ENCODE data around the gene GNLY. TPM values are rescaled to one million over a fixed set of nuclear protein-coding genes. Genes with fewer than 3 reads are reported as not detected.

The GNLY gene
- polyA plus RNA-seq, 1 of the 3 experiments (the other 2 are of a cell fraction) = not detected

DNA sequence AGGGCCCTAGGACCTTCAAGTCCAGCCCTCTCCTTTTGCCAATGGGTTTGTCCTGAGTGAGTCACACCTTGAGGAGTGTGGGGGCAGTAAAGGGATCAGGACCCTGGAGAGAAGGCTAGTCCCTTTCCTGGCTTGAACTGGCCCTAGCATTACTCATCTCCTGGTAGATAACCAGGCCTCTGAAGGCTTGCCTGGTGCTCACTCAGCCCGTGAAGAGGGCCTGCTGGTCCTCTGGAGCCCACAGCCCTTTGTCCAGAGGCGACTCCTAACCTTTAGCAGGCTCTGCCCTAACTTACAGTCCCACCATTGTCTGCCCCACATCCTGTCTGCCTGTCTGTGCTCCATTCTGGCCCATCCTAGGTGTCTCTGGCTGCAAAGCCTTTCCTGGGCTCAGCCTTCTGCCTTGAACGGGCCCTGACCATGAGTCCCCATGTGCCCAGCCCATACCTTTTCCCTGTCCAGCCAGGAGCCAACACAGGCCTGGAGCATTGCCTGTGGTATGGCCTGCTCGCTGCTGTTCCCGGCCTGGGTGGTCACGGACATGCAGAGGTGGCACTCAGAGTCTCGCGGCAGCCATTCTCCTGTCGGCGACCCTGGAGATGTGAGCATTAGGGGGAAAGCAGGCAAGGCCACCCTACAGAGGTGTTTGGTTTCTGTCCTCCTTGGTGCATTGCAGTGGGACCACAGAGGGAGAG, 31.1 kb upstream of the GNLY start:
- 88% methylated on average over 10 of the region's 10 CpGs for WGBS (ENCODE audit: low lambda C conversion rate)

More for the DNA sequence above, 31.1 kb upstream of the GNLY start:
- Histone ChIP-seq H3K79me2 (ENCODE audit: insufficient read depth) (no peaks in the 10 kb centered on the region), H2AFZ (ENCODE audit: low read depth) (no peak overlapping the region), H3K9ac (no peak overlapping the region), H3K4me3 (ENCODE audit: low read depth in 2 of 2, low read length in 1 of 2) (no peak overlapping the region), H4K20me1 (ENCODE audit: insufficient read depth) (0 out of 2 replicates have a peak, but pooled peaks cover 6% of the 10 kb centered on the region), H3K36me3 (replicated peaks in 1 of 2; ENCODE audit: control insufficient read depth in 1 of 2, insufficient read depth in 2 of 2, low read length in 1 of 2) (no peaks in the 10 kb centered on the region), H3F3A (replicated peaks; ENCODE audit: insufficient read depth) (no peaks in the 10 kb centered on the region), H3K4me1 (ENCODE audit: control insufficient read depth in 1 of 2, insufficient read depth in 2 of 2, low read depth in 1 of 2, low read length in 1 of 2) (peaks cover 0 to 2% of the 10 kb centered on the region in 2 experiments; a peak in 1 of 4 replicates), H3K27me3 (ENCODE audit: insufficient read depth) (no peaks in the 10 kb centered on the region), H3K27ac (ENCODE audit: low read depth in 2 of 2, low read length in 1 of 2) (no peak overlapping the region), H3K9me2 (no peaks in the 10 kb centered on the region), H3K4me2 (no peak overlapping the region), H3K9me3 (no peaks in the 10 kb centered on the region)
- ChIA-PET CTCF (interaction anchor here (1.1 to 4.5 kb wide), 5 partner anchors 16 to 151 kb away, joined by 3 to 24 read pairs (median 4); no protein-coding TSS in a partner anchor), POLR2A (no interaction called here)
- DNase-seq = peak; percentile 32
- TF ChIP-seq SIN3A (IDR thresholded peaks at IDR 0.05; ENCODE audit: borderline replicate concordance, low read depth, low read length) = 0 out of 2 replicates have a peak, but pooled peaks have one; percentile 23
- TF ChIP-seq, protein P1, sequence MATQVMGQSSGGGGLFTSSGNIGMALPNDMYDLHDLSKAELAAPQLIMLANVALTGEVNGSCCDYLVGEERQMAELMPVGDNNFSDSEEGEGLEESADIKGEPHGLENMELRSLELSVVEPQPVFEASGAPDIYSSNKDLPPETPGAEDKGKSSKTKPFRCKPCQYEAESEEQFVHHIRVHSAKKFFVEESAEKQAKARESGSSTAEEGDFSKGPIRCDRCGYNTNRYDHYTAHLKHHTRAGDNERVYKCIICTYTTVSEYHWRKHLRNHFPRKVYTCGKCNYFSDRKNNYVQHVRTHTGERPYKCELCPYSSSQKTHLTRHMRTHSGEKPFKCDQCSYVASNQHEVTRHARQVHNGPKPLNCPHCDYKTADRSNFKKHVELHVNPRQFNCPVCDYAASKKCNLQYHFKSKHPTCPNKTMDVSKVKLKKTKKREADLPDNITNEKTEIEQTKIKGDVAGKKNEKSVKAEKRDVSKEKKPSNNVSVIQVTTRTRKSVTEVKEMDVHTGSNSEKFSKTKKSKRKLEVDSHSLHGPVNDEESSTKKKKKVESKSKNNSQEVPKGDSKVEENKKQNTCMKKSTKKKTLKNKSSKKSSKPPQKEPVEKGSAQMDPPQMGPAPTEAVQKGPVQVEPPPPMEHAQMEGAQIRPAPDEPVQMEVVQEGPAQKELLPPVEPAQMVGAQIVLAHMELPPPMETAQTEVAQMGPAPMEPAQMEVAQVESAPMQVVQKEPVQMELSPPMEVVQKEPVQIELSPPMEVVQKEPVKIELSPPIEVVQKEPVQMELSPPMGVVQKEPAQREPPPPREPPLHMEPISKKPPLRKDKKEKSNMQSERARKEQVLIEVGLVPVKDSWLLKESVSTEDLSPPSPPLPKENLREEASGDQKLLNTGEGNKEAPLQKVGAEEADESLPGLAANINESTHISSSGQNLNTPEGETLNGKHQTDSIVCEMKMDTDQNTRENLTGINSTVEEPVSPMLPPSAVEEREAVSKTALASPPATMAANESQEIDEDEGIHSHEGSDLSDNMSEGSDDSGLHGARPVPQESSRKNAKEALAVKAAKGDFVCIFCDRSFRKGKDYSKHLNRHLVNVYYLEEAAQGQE (IDR thresholded peaks at IDR 0.05; ENCODE audit: low read depth, low read length) = peak; percentile 97
- no peak for TF ChIP-seq TEAD4 (IDR thresholded peaks at IDR 0.05; ENCODE audit: borderline replicate concordance, insufficient read depth)
- TF ChIP-seq, protein P2, sequence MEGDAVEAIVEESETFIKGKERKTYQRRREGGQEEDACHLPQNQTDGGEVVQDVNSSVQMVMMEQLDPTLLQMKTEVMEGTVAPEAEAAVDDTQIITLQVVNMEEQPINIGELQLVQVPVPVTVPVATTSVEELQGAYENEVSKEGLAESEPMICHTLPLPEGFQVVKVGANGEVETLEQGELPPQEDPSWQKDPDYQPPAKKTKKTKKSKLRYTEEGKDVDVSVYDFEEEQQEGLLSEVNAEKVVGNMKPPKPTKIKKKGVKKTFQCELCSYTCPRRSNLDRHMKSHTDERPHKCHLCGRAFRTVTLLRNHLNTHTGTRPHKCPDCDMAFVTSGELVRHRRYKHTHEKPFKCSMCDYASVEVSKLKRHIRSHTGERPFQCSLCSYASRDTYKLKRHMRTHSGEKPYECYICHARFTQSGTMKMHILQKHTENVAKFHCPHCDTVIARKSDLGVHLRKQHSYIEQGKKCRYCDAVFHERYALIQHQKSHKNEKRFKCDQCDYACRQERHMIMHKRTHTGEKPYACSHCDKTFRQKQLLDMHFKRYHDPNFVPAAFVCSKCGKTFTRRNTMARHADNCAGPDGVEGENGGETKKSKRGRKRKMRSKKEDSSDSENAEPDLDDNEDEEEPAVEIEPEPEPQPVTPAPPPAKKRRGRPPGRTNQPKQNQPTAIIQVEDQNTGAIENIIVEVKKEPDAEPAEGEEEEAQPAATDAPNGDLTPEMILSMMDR (IDR thresholded peaks at IDR 0.05) = no peak
- peak; percentile 60; the same call in 1 of the 2 replicates for TF ChIP-seq FOSL2 (IDR thresholded peaks at IDR 0.05; ENCODE audit: borderline replicate concordance, low read depth)
- TF ChIP-seq NFIC (IDR thresholded peaks at IDR 0.05; ENCODE audit: borderline replicate concordance) = peak; percentile 40; the same call in 1 of the 2 replicates
- TF ChIP-seq, protein P3, sequence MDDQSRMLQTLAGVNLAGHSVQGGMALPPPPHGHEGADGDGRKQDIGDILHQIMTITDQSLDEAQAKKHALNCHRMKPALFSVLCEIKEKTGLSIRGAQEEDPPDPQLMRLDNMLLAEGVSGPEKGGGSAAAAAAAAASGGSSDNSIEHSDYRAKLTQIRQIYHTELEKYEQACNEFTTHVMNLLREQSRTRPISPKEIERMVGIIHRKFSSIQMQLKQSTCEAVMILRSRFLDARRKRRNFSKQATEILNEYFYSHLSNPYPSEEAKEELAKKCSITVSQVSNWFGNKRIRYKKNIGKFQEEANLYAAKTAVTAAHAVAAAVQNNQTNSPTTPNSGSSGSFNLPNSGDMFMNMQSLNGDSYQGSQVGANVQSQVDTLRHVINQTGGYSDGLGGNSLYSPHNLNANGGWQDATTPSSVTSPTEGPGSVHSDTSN (IDR thresholded peaks at IDR 0.05) = 0 out of 2 replicates have a peak, but pooled peaks have one; percentile 8
- no peak for TF ChIP-seq EP300 (IDR thresholded peaks at IDR 0.05; ENCODE audit: borderline replicate concordance in 1 of 2, low read depth in 1 of 2, low read length in 1 of 2)
- TF ChIP-seq JUND (IDR thresholded peaks at IDR 0.05) = peak; percentile 69
- TF ChIP-seq MEF2A (IDR thresholded peaks at IDR 0.05; ENCODE audit: borderline replicate concordance, low read depth) = no peak
